Retina (tissue), 1 donor: ENCODE results near the gene MKKS.
A peak's percentile ranks its signal among the peaks of the same experiment; 100 is the strongest.
"Not testable (repeated sequence)": the region's sequence is repeated elsewhere in the genome, so short reads cannot be mapped to it uniquely, and the experiment has no call there.

Experiments
- DNase-seq: peaks from one replicate; pipeline ENCODE4 v3.0.0-alpha.2; 2016

Gene MKKS

GRCh38 chr20:10448270-10449156 lies 14.5 kb upstream of the MKKS start:
- no peak for DNase-seq

GRCh38 chr20:10447028-10447427 lies 13.0 kb upstream of the MKKS start:
- no peak for DNase-seq

GRCh38 chr20:10445758-10446157 lies 11.7 kb upstream of the MKKS start:
- no peak for DNase-seq

GRCh38 chr20:10443936-10444335 lies 9.9 kb upstream of the MKKS start:
- DNase-seq, result no peak

- DNase-seq, result no peak
These were observed 4.2 kb upstream of the MKKS start for GRCh38 chr20:10438217-10438616.

GRCh38 chr20:10436053-10436699 lies 2.2 kb upstream of the MKKS start:
- DNase-seq, result no peak

- DNase-seq, result peak; percentile 95
These were observed 1.1 kb upstream of the MKKS start, which contains the start of gene SLX4IP for GRCh38 chr20:10434832-10435812. SLX4IP (plus strand) TSS chr20:10435305; CDS start chr20:10458205, 22,900 bp downstream.

GRCh38 chr20:10434467-10434831 lies 427 bp upstream of the MKKS start:
- DNase-seq, result peak; percentile 98

GRCh38 chr20:10433014-10433622 lies 904 bp downstream of the MKKS start:
- DNase-seq, result no peak

- no peak for DNase-seq
These were observed 1.9 kb downstream of the MKKS start for GRCh38 chr20:10432079-10432478.

- DNase-seq, result no peak
These were observed 3.3 kb downstream of the MKKS start for GRCh38 chr20:10430704-10431103.

- no peak for DNase-seq
These were observed 4.0 kb downstream of the MKKS start for GRCh38 chr20:10430000-10430466.

- no peak for DNase-seq
These were observed 4.5 kb downstream of the MKKS start for GRCh38 chr20:10429443-10429981.

GRCh38 chr20:10428008-10428407 lies 6.0 kb downstream of the MKKS start:
- no peak for DNase-seq

GRCh38 chr20:10427060-10427692 lies 6.8 kb downstream of the MKKS start:
- DNase-seq, result peak; percentile 37

GRCh38 chr20:10423735-10424134 lies 10.3 kb downstream of the MKKS start:
- no peak for DNase-seq

GRCh38 chr20:10419550-10420133 lies 14.4 kb downstream of the MKKS start:
- no peak for DNase-seq

GRCh38 chr20:10417218-10417617 lies 16.8 kb downstream of the MKKS start:
- not testable (repeated sequence) for DNase-seq

GRCh38 chr20:10415013-10415650 lies 18.9 kb downstream of the MKKS start:
- no peak for DNase-seq

GRCh38 chr20:10412591-10413408 lies 21.2 kb downstream of the MKKS start:
- DNase-seq, result no peak
